Measurements from ENCODE around the gene AGAP2. TPM values are rescaled to one million over a fixed set of nuclear protein-coding genes. Genes with fewer than 3 reads are reported as not detected.
A peak's percentile ranks its signal among the peaks of the same experiment; 100 is the strongest.
"Not testable (repeated sequence)": the region's sequence is repeated elsewhere in the genome, so short reads cannot be mapped to it uniquely, and the experiment has no call there.

The AGAP2 gene
- total RNA-seq, 1 experiment from 2014 or later: 38.6 TPM

- H3K36me3 ChIP-seq: no peaks in the 10 kb centered on the region
- H3K4me3 ChIP-seq: no peak overlapping the region
- DNase-seq: peak in 1 of 2 experiments; percentile 70
- no peaks in the 10 kb centered on the region for H3K27me3 ChIP-seq
- no peak overlapping the region for H3K27ac ChIP-seq
- H3K4me1 ChIP-seq: peaks cover 4% of the 10 kb centered on the region
- no peaks in the 10 kb centered on the region for H3K9me3 ChIP-seq (replicated peaks)
Measured at GRCh38 chr12:57729321-57729844, 9.2 kb downstream of the AGAP2 start.

GRCh38 chr12:57727758-57728395 is 10.7 kb downstream of the AGAP2 start:
- DNase-seq: peak; percentile 82 to 83
- no peak overlapping the region for H3K4me3 ChIP-seq
- H3K9me3 ChIP-seq (replicated peaks): no peaks in the 10 kb centered on the region
- no peaks in the 10 kb centered on the region for H3K36me3 ChIP-seq
- no peak overlapping the region for H3K27ac ChIP-seq
- H3K4me1 ChIP-seq: no peaks in the 10 kb centered on the region; the same call in 1 of the 2 replicates
- H3K27me3 ChIP-seq: no peaks in the 10 kb centered on the region

- H3K4me1 ChIP-seq: no peaks in the 10 kb centered on the region; the same call in 1 of the 2 replicates
- peak; percentile 88 to 90 for DNase-seq
Measured at GRCh38 chr12:57726884-57727757, 11.4 kb downstream of the AGAP2 start.

GRCh38 chr12:57726151-57726883 is 12.2 kb downstream of the AGAP2 start:
- H3K36me3 ChIP-seq: peaks cover 6% of the 10 kb centered on the region
- no peaks in the 10 kb centered on the region for H3K27me3 ChIP-seq
- peak overlapping the region; percentile 79 for H3K27ac ChIP-seq
- H3K4me1 ChIP-seq: no peaks in the 10 kb centered on the region; the same call in 1 of the 2 replicates
- peak overlapping the region; percentile 73 for H3K4me3 ChIP-seq
- H3K9me3 ChIP-seq (replicated peaks): no peaks in the 10 kb centered on the region
- DNase-seq: peak; percentile 100

More at GRCh38 chr12:57726884-57727757, 11.4 kb downstream of the AGAP2 start:
- peak overlapping the region; percentile 73 for H3K4me3 ChIP-seq
- no peaks in the 10 kb centered on the region for H3K27me3 ChIP-seq
- H3K36me3 ChIP-seq: no peaks in the 10 kb centered on the region
- no peaks in the 10 kb centered on the region for H3K9me3 ChIP-seq (replicated peaks)
- H3K27ac ChIP-seq: peak overlapping the region; percentile 79

- DNase-seq: no peak
- Histone ChIP-seq H3K9me3 (replicated peaks) (no peaks in the 10 kb centered on the region), H3K27ac (peak overlapping the region; percentile 79)
Measured at GRCh38 chr12:57725851-57726150, 12.7 kb downstream of the AGAP2 start.

GRCh38 chr12:57724936-57725740 is 13.4 kb downstream of the AGAP2 start:
- Histone ChIP-seq H3K4me3 (no peak overlapping the region), H3K27ac (no peak overlapping the region), H3K36me3 (peaks cover 17% of the 10 kb centered on the region), H3K4me1 (no peaks in the 10 kb centered on the region; the same call in 1 of the 2 replicates), H3K9me3 (replicated peaks) (no peaks in the 10 kb centered on the region), H3K27me3 (no peaks in the 10 kb centered on the region)
- peak; percentile 75 to 76 for DNase-seq

More at GRCh38 chr12:57725851-57726150, 12.7 kb downstream of the AGAP2 start:
- no peaks in the 10 kb centered on the region; the same call in 1 of the 2 replicates for H3K4me1 ChIP-seq
- H3K4me3 ChIP-seq: peak overlapping the region; percentile 73
- peaks cover 11% of the 10 kb centered on the region for H3K36me3 ChIP-seq
- no peaks in the 10 kb centered on the region for H3K27me3 ChIP-seq

- Histone ChIP-seq H3K9me3 (replicated peaks) (no peaks in the 10 kb centered on the region), H3K4me3 (no peak overlapping the region), H3K36me3 (peaks cover 26% of the 10 kb centered on the region), H3K4me1 (no peaks in the 10 kb centered on the region; the same call in 1 of the 2 replicates), H3K27ac (no peak overlapping the region), H3K27me3 (no peaks in the 10 kb centered on the region)
- DNase-seq: peak; percentile 72 to 78
Measured at GRCh38 chr12:57724003-57724935, 14.3 kb downstream of the AGAP2 start.

- peaks cover 33% of the 10 kb centered on the region for H3K36me3 ChIP-seq
Measured at GRCh38 chr12:57723630-57723962, 14.9 kb downstream of the AGAP2 start.

GRCh38 chr12:57722716-57723629 is 15.6 kb downstream of the AGAP2 start:
- peak; percentile 75 to 76 for DNase-seq
- H3K27me3 ChIP-seq: no peaks in the 10 kb centered on the region
- H3K27ac ChIP-seq: no peak overlapping the region
- no peaks in the 10 kb centered on the region for H3K9me3 ChIP-seq (replicated peaks)
- peaks cover 39% of the 10 kb centered on the region for H3K36me3 ChIP-seq
- no peak overlapping the region for H3K4me3 ChIP-seq
- no peaks in the 10 kb centered on the region; the same call in 1 of the 2 replicates for H3K4me1 ChIP-seq

More at GRCh38 chr12:57723630-57723962, 14.9 kb downstream of the AGAP2 start:
- Histone ChIP-seq H3K9me3 (replicated peaks) (no peaks in the 10 kb centered on the region), H3K27ac (no peak overlapping the region), H3K4me3 (no peak overlapping the region), H3K4me1 (no peaks in the 10 kb centered on the region; the same call in 1 of the 2 replicates), H3K27me3 (no peaks in the 10 kb centered on the region)
- peak in 1 of 2 experiments; percentile 72 for DNase-seq

- not testable (repeated sequence) for H3K9me3 ChIP-seq (replicated peaks); H3K4me1 ChIP-seq; H3K27ac ChIP-seq; H3K27me3 ChIP-seq; H3K4me3 ChIP-seq
- peaks cover 47% of the 10 kb centered on the region for H3K36me3 ChIP-seq
- DNase-seq: peak; percentile 58 to 61
Measured at GRCh38 chr12:57721846-57722608, 16.5 kb downstream of the AGAP2 start.

- no peaks in the 10 kb centered on the region for H3K9me3 ChIP-seq (replicated peaks)
- H3K36me3 ChIP-seq: peaks cover 58% of the 10 kb centered on the region
- H3K4me3 ChIP-seq: no peak overlapping the region
- H3K27me3 ChIP-seq: no peaks in the 10 kb centered on the region
- peak; percentile 65 to 67 for DNase-seq
- no peak overlapping the region for H3K27ac ChIP-seq
- H3K4me1 ChIP-seq: no peaks in the 10 kb centered on the region
Measured at GRCh38 chr12:57720606-57721595, 17.6 kb downstream of the AGAP2 start.
